B cell (primary cell): Measurements from ENCODE around the gene PCSK1. TPM values are rescaled to one million over a fixed set of nuclear protein-coding genes. Genes with fewer than 3 reads are reported as not detected.
A peak's percentile ranks its signal among the peaks of the same experiment; 100 is the strongest.

Source experiments
- ATAC-seq: fragments of 200-7000 bp; cut with Tn5 transposase; one replicate; pipeline ENCODE4 v1.10.0; 2021; ENCODE audit warnings: low read depth, mild to moderate bottlenecking, moderate number of reproducible peaks, moderate library complexity
- CTCF ChIA-PET: fragments of 350-600 bp; sonication (Branson Sonifier 250); formaldehyde crosslinking; loops from one replicate; lab custom pipeline; 2021; ENCODE audit warnings: antibody characterized with exemption, inconsistent platforms; lab: Charles Lee
- POLR2A ChIA-PET: fragments of 350-600 bp; sonication (Branson Sonifier 250); formaldehyde crosslinking; loops from one replicate; lab custom pipeline; 2021; ENCODE audit warnings: antibody characterized with exemption; lab: Charles Lee
- DNase-seq: peaks from one replicate; pipeline ENCODE4 v3.0.0; 2013
- H2AFZ ChIP-seq: 2 replicates; pipeline ENCODE4 v1.6.1; 2012; ENCODE audit warnings: mild to moderate bottlenecking, low read depth, low read length; ENCODE audit not compliant: insufficient read depth, poor library complexity, severe bottlenecking
- H3K27ac ChIP-seq, 2 donors: 1 replicate in 1 of 2; 2 replicates in 1 of 2; pipeline ENCODE4 v1.5.1; 2012 to 2013; ENCODE audit warnings: low read length in 2 of 2, mild to moderate bottlenecking in 2 of 2, moderate library complexity in 1 of 2
- H3K27me3 ChIP-seq, 4 experiments: fragments of 200-600 bp in 1 of 4; sonication (generic) in 1 of 4; replicated peaks in 1 of 4; 1 replicate in 2 of 4; 2 replicates in 2 of 4; pipeline versions ENCODE4 v1.6.1 to v1.7.0; 2013 to 2016; ENCODE audit warnings: low read length in 3 of 4, mild to moderate bottlenecking in 2 of 4, mixed read lengths in 1 of 4, moderate library complexity in 1 of 4; ENCODE audit not compliant: insufficient read depth in 4 of 4, control insufficient read depth in 3 of 4; ENCODE audit errors: control extremely low read depth in 1 of 4
- H3K36me3 ChIP-seq, 2 experiments: replicated peaks in 1 of 2; 1 replicate in 1 of 2; 2 replicates in 1 of 2; pipeline versions ENCODE4 v1.6.1 to v1.7.1; 2013; ENCODE audit warnings: low read length in 1 of 2; ENCODE audit not compliant: insufficient read depth in 2 of 2, control insufficient read depth in 1 of 2; ENCODE audit errors: control extremely low read depth in 1 of 2, extremely low read depth in 1 of 2
- H3K4me1 ChIP-seq, 2 donors: fragments of 200-600 bp in 1 of 2; sonication (generic) in 1 of 2; 1 replicate in 1 of 2; 2 replicates in 1 of 2; pipeline versions ENCODE4 v1.5.1 to v1.6.1; 2013 to 2017; ENCODE audit warnings: low read length in 2 of 2; ENCODE audit not compliant: control insufficient read depth in 2 of 2, insufficient read depth in 2 of 2
- H3K4me2 ChIP-seq: replicated peaks from 2 replicates; pipeline ENCODE3; 2012; ENCODE audit warnings: mild to moderate bottlenecking, low read depth, low read length; ENCODE audit not compliant: poor library complexity, severe bottlenecking
- H3K4me3 ChIP-seq, 5 experiments: fragments of 200-600 bp in 1 of 5; sonication (generic) in 1 of 5; 1 replicate in 3 of 5; 2 replicates in 2 of 5; pipeline versions ENCODE4 v1.5.1 to v1.7.0; 2011 to 2016; ENCODE audit warnings: low read length in 4 of 5, mild to moderate bottlenecking in 4 of 5, low read depth in 2 of 5, control low read depth in 1 of 5, moderate library complexity in 1 of 5; ENCODE audit not compliant: insufficient read depth in 1 of 5; ENCODE audit errors: control extremely low read depth in 1 of 5, extremely low read depth in 1 of 5
- H3K79me2 ChIP-seq: fragments of 200-600 bp; sonication (generic); one replicate; pipeline ENCODE4 v1.6.0; 2016; ENCODE audit warnings: low read length; ENCODE audit not compliant: control insufficient read depth, insufficient read depth
- H3K9ac ChIP-seq: fragments of 200-600 bp; sonication (generic); 2 replicates; pipeline ENCODE4 v1.6.1; 2017; ENCODE audit warnings: mild to moderate bottlenecking, low read length, moderate library complexity
- H3K9me3 ChIP-seq, 3 donors: one replicate each; pipeline versions ENCODE4 v1.6.1 to v1.7.1; 2013; ENCODE audit warnings: low read length in 2 of 3; ENCODE audit not compliant: control insufficient read depth in 2 of 3, insufficient read depth in 1 of 3; ENCODE audit errors: control extremely low read depth in 1 of 3
- H4K20me1 ChIP-seq: 2 replicates; pipeline ENCODE4 v1.6.0; 2012; ENCODE audit warnings: mild to moderate bottlenecking, low read length; ENCODE audit not compliant: insufficient read depth, control insufficient read depth, poor library complexity, severe bottlenecking
- H3K27ac Mint-ChIP-seq: one replicate; pipeline ENCODE4 v1.8.0; 2021; ENCODE audit warnings: mixed read lengths
- H3K27me3 Mint-ChIP-seq: one replicate; pipeline ENCODE4 v1.8.0; 2021; ENCODE audit warnings: mixed read lengths
- H3K4me1 Mint-ChIP-seq: one replicate; pipeline ENCODE4 v1.8.0; 2021; ENCODE audit warnings: mixed read lengths
- H3K4me3 Mint-ChIP-seq: one replicate; pipeline ENCODE4 v1.8.0; 2021; ENCODE audit warnings: mixed read lengths
- H3K9me3 Mint-ChIP-seq: one replicate; pipeline ENCODE4 v1.8.0; 2022; ENCODE audit warnings: mixed read lengths; ENCODE audit not compliant: insufficient read depth
- EZH2 ChIP-seq: IDR thresholded peaks from 2 replicates; pipeline ENCODE4 v1.6.1; 2012; ENCODE audit warnings: borderline replicate concordance, low read depth, mild to moderate bottlenecking, moderate library complexity, low read length; ENCODE audit not compliant: insufficient read depth, poor library complexity, severe bottlenecking
- WGBS: methylation state at CpG from one replicate; pipeline ENCODE4 v1.1.5; 2013; ENCODE audit warnings: missing lambda C conversion rate; ENCODE audit not compliant: insufficient coverage; 5-methylcytosine and 5-hydroxymethylcytosine counted together
- intact Hi-C: fragments of 100-400 bp; cut with micrococcal nuclease; formaldehyde crosslinking; loops from one replicate; pipeline ENCODE4 v1.10.0; 2022
- polyA plus RNA-seq: library from polyadenylated mRNA; depleted of rRNA; stranded (reverse); fragments of >200 nt; gene quantifications from 2 replicates; pipeline ENCODE4 v1.2.3, GENCODE V29; 2012
- total RNA-seq, 2 donors: library from RNA; stranded (reverse); fragments of 120-200 nt in 1 of 2; gene quantifications; 1 replicate in 1 of 2; 2 replicates in 1 of 2; pipeline versions ENCODE4 v1.2.3 to v1.2.4, GENCODE V29; 2013 to 2022
- TF ChIP-seq, protein P1 (sequence below): fragments of 200-600 bp; IDR thresholded peaks from one replicate; pipeline ENCODE4 v1.8.0; 2022; ENCODE audit warnings: antibody characterized with exemption, mild to moderate bottlenecking

PCSK1 gene
- total and polyA plus RNA-seq, 2 donors (not counting 1 experiment from before 2014, with no cell fraction given), result not detected

DNA sequence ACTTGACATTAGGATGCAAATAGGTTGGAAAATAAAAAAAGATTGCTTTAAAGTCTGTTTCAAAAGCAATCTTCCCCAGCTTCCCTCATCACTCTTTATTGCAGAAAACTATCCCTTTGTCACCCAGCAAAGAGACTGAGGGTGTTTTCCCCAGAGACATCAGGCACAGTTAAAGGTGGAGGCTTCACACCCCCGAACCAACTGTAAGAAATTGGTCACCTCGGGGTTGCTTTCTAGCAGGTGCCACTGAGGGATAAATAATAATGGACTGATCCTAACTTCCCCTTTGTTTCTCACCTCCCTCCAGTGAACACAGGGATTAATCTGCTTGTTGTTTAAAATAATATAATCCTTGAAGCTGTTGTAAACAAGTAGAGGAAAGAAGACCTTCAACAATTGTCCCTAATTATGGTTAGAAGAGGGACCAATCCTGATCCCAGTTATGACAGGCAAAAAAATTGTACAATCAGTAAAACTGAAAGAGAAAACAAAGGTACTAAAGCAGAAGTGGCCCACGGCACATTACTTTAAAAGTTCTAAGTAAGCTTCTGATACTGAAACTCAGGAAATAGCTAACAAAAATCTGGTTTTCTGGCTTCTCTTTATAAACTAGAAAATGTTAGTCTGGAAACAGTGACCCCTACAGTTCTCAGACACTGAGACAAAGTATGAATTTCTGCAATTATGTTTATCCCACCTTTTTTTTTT lies 6.6 kb upstream of the PCSK1 start:
- Mint-ChIP-seq H3K27ac (peak overlapping the region; percentile 81), H3K9me3 (no peaks in the 10 kb centered on the region), H3K4me3 (peak overlapping the region; percentile 79), H3K4me1 (peaks cover 16% of the 10 kb centered on the region), H3K27me3 (peaks cover 17% of the 10 kb centered on the region)
- Histone ChIP-seq H3K4me3 (peak overlapping the region in 3 of 5 experiments; percentile 5 to 43 (median 26)), H3K4me1 (peaks cover 10 to 16% of the 10 kb centered on the region in 2 donors), H3K27ac (peak overlapping the region in 1 of 2 donors; percentile 61), H4K20me1 (no peaks in the 10 kb centered on the region), H3K9me3 (no peaks in the 10 kb centered on the region), H3K9ac (peak overlapping the region; percentile 50), H2AFZ (peak overlapping the region; percentile 69), H3K79me2 (no peaks in the 10 kb centered on the region), H3K4me2 (peak overlapping the region; percentile 63), H3K36me3 (no peaks in the 10 kb centered on the region), H3K27me3 (peaks cover 0 to 3% (median 0%) of the 10 kb centered on the region in 4 experiments)
- intact Hi-C loops, result no loop called here
- no peak for TF ChIP-seq EZH2
- TF ChIP-seq, protein P1, sequence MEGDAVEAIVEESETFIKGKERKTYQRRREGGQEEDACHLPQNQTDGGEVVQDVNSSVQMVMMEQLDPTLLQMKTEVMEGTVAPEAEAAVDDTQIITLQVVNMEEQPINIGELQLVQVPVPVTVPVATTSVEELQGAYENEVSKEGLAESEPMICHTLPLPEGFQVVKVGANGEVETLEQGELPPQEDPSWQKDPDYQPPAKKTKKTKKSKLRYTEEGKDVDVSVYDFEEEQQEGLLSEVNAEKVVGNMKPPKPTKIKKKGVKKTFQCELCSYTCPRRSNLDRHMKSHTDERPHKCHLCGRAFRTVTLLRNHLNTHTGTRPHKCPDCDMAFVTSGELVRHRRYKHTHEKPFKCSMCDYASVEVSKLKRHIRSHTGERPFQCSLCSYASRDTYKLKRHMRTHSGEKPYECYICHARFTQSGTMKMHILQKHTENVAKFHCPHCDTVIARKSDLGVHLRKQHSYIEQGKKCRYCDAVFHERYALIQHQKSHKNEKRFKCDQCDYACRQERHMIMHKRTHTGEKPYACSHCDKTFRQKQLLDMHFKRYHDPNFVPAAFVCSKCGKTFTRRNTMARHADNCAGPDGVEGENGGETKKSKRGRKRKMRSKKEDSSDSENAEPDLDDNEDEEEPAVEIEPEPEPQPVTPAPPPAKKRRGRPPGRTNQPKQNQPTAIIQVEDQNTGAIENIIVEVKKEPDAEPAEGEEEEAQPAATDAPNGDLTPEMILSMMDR, result no peak
- ChIA-PET CTCF (interaction anchor here (0.6 to 1.0 kb wide), 3 partner anchors 8 to 604 kb away, joined by 3 to 5 read pairs (median 3); no protein-coding TSS in a partner anchor), POLR2A (no interaction called here)
- DNase-seq (peak; percentile 56), ATAC-seq (no peak)
- no CpG with 5 or more reads among the region's 3 CpGs for WGBS

DNA sequence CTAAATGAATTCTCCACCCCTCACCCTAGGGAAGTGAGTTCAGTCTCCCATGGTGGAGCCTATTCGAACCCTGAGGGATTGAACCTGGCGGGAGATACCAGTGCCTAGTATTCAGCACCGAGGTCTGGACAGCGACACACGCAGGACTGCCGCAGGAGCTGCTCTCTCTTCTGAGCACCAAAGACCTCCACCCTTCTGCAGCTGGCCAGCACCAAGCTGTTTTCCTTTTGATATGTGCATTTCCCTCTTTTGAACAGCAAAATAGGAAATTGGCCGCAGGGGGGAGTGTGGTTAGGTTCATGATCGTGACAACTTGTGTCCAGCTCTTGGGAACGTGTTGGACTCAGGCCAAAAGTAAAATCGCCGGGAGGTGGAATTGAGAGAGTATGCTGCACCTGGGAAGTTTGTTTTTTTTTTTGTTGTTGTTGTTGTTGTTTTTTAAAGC lies 1.2 kb upstream of the PCSK1 start:
- no peak overlapping the region for H3K27ac ChIP-seq

More for the DNA sequence above, 1.2 kb upstream of the PCSK1 start:
- TF ChIP-seq EZH2, result no peak
- TF ChIP-seq, protein P1, result no peak
- Histone ChIP-seq H2AFZ (no peak overlapping the region), H3K79me2 (no peaks in the 10 kb centered on the region), H3K4me1 (peaks cover 23 to 27% of the 10 kb centered on the region in 2 donors), H3K27me3 (peaks cover 0 to 43% (median 34%) of the 10 kb centered on the region in 4 experiments), H3K4me3 (no peak overlapping the region), H3K9ac (no peak overlapping the region), H4K20me1 (no peaks in the 10 kb centered on the region), H3K36me3 (no peaks in the 10 kb centered on the region), H3K4me2 (no peak overlapping the region), H3K9me3 (peaks cover 0 to 23% (median 0%) of the 10 kb centered on the region in 3 donors)
- no peak overlapping the region for H3K27ac Mint-ChIP-seq
- H3K4me1 Mint-ChIP-seq, result peaks cover 29% of the 10 kb centered on the region
- ATAC-seq (no peak), DNase-seq (peak; percentile 32)
- CTCF ChIA-PET, result no interaction called here
- intact Hi-C loops, result no loop called here
- no peak overlapping the region for H3K4me3 Mint-ChIP-seq
- peaks cover 59% of the 10 kb centered on the region for H3K27me3 Mint-ChIP-seq
- 6% methylated on average over 10 of the region's 11 CpGs for WGBS
- H3K9me3 Mint-ChIP-seq, result no peaks in the 10 kb centered on the region
- POLR2A ChIA-PET, result no interaction called here
